ENCODE results near the gene CCDC85B. TPM values are rescaled to one million over a fixed set of nuclear protein-coding genes. Genes with fewer than 3 reads are reported as not detected.

CCDC85B gene
- total and polyA plus RNA-seq, 2 of the 13 experiments (the other 11 are each of a cell fraction or from before 2014, with no cell fraction given) = 8.2 to 19.5 TPM

- TF ChIP-seq SP5 (CRISPR knock-in tag; IDR thresholded peaks at IDR 0.05; ENCODE audit: borderline replicate concordance, low read depth) = no peak
- TF ChIP-seq KAT8 (CRISPR knock-in tag; IDR thresholded peaks at IDR 0.05) = peak; percentile 51; the same call in 1 of the 2 replicates
- TF ChIP-seq CTCF (CRISPR knock-in tag; IDR thresholded peaks at IDR 0.05) = peak; percentile 98
- TF ChIP-seq WIZ (CRISPR knock-in tag; IDR thresholded peaks at IDR 0.05) = no peak
- no peak for TF ChIP-seq NBN (conservative IDR thresholded peaks at IDR 0.05)
- TF ChIP-seq PHF21A (CRISPR knock-in tag; IDR thresholded peaks at IDR 0.05) = no peak
- TF ChIP-seq EED (CRISPR knock-in tag; IDR thresholded peaks at IDR 0.05) = no peak
- TF ChIP-seq MXD1 (CRISPR knock-in tag; IDR thresholded peaks at IDR 0.05) = no peak
- TF ChIP-seq HHEX (CRISPR knock-in tag; IDR thresholded peaks at IDR 0.05) = no peak
- no peak for TF ChIP-seq ZBTB34 (CRISPR knock-in tag; IDR thresholded peaks at IDR 0.05)
- TF ChIP-seq ZBTB14 (CRISPR knock-in tag; IDR thresholded peaks at IDR 0.05) = no peak
- TF ChIP-seq TARDBP (CRISPR knock-in tag; IDR thresholded peaks at IDR 0.05) = no peak
- TF ChIP-seq MEIS2 (CRISPR knock-in tag; IDR thresholded peaks at IDR 0.05) = no peak
- no peak for TF ChIP-seq HOXA7 (CRISPR knock-in tag; IDR thresholded peaks at IDR 0.05)
- no peak for TF ChIP-seq ZNF367 (CRISPR knock-in tag; IDR thresholded peaks at IDR 0.05; ENCODE audit: borderline replicate concordance)
- TF ChIP-seq ZNF20 (CRISPR knock-in tag; IDR thresholded peaks at IDR 0.05) = no peak
- no peak for TF ChIP-seq KLF13 (CRISPR knock-in tag; IDR thresholded peaks at IDR 0.05)
- no peak for TF ChIP-seq ZEB1 (IDR thresholded peaks at IDR 0.05; ENCODE audit: insufficient replicate concordance, low read depth)
- TF ChIP-seq HMGXB4 (CRISPR knock-in tag; IDR thresholded peaks at IDR 0.05; ENCODE audit: borderline replicate concordance in 1 of 2, low read depth in 1 of 2) = peak; percentile 85 to 90; a peak in 3 of 4 replicates
- TF ChIP-seq GFI1 (CRISPR knock-in tag; IDR thresholded peaks at IDR 0.05; ENCODE audit: borderline replicate concordance) = no peak
- TF ChIP-seq ZNF841 (CRISPR knock-in tag; IDR thresholded peaks at IDR 0.05; ENCODE audit: borderline replicate concordance) = no peak
- no peak for TF ChIP-seq ZNF335 (CRISPR knock-in tag; IDR thresholded peaks at IDR 0.05)
- TF ChIP-seq NFE2L1 (CRISPR knock-in tag; IDR thresholded peaks at IDR 0.05; ENCODE audit: borderline replicate concordance) = no peak
- TF ChIP-seq ZBTB7A (CRISPR knock-in tag; IDR thresholded peaks at IDR 0.05) = no peak
- no peak for TF ChIP-seq ZNF850 (CRISPR knock-in tag; conservative IDR thresholded peaks at IDR 0.05)
Measured at GRCh38 chr11:65884716-65885092, 5.8 kb upstream of the CCDC85B start (continued).

Data from HepG2 (cell line).